Omental fat pad (tissue), 4 donors: ENCODE results near the gene ZNRF3. TPM values are rescaled to one million over a fixed set of nuclear protein-coding genes. Genes with fewer than 3 reads are reported as not detected.

Experiments
- ATAC-seq: fragments of 150-250 bp; one replicate; pipeline ENCODE4 v1.9.1; 2016; ENCODE audit warnings: mild to moderate bottlenecking, moderate library complexity; ENCODE audit not compliant: low FRiP score
- DNase-seq: peaks from one replicate; pipeline ENCODE4 v3.0.0-alpha.2; 2019; ENCODE audit warnings: low spot score
- total RNA-seq, 4 donors: library from RNA; depleted of rRNA; stranded (reverse); fragments of >200 nt; gene quantifications; one replicate each; pipeline ENCODE4 v1.1.0, GENCODE V29; 2016
- TF ChIP-seq, protein P1 (sequence below), 3 donors: fragments of 450-650 bp; IDR thresholded peaks; one replicate each; pipeline ENCODE4 v1.5.1; 2016 to 2017; ENCODE audit warnings: antibody characterized with exemption in 3 of 3, mild to moderate bottlenecking in 3 of 3, moderate library complexity in 2 of 3

The ZNRF3 gene
- total RNA-seq, 4 donors from 2014 or later = 7.7 to 14.4 (median 8.2) TPM

DNA sequence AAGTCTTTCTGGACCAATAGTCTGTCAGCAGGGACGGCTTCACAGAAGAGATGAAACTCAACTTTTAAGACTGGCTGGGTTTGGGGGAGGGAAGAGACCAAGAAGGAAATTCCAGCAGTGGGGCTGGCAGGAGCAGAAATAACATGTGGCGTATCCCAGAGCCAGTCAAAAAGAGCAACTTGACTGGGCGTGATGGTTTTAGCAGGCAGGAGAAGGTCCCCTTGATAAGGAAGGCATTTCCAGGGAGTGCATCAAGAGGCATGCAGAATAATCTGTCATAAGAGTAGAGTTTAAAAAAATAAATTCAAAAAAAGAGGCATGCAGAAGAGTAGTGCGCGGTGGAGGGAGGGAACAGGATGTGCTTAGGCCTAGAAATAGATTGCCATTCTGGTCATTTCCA is 125.8 kb downstream of the ZNRF3 start:
- TF ChIP-seq, protein P1, sequence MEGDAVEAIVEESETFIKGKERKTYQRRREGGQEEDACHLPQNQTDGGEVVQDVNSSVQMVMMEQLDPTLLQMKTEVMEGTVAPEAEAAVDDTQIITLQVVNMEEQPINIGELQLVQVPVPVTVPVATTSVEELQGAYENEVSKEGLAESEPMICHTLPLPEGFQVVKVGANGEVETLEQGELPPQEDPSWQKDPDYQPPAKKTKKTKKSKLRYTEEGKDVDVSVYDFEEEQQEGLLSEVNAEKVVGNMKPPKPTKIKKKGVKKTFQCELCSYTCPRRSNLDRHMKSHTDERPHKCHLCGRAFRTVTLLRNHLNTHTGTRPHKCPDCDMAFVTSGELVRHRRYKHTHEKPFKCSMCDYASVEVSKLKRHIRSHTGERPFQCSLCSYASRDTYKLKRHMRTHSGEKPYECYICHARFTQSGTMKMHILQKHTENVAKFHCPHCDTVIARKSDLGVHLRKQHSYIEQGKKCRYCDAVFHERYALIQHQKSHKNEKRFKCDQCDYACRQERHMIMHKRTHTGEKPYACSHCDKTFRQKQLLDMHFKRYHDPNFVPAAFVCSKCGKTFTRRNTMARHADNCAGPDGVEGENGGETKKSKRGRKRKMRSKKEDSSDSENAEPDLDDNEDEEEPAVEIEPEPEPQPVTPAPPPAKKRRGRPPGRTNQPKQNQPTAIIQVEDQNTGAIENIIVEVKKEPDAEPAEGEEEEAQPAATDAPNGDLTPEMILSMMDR (IDR thresholded peaks at IDR 0.05) = no peak

DNA sequence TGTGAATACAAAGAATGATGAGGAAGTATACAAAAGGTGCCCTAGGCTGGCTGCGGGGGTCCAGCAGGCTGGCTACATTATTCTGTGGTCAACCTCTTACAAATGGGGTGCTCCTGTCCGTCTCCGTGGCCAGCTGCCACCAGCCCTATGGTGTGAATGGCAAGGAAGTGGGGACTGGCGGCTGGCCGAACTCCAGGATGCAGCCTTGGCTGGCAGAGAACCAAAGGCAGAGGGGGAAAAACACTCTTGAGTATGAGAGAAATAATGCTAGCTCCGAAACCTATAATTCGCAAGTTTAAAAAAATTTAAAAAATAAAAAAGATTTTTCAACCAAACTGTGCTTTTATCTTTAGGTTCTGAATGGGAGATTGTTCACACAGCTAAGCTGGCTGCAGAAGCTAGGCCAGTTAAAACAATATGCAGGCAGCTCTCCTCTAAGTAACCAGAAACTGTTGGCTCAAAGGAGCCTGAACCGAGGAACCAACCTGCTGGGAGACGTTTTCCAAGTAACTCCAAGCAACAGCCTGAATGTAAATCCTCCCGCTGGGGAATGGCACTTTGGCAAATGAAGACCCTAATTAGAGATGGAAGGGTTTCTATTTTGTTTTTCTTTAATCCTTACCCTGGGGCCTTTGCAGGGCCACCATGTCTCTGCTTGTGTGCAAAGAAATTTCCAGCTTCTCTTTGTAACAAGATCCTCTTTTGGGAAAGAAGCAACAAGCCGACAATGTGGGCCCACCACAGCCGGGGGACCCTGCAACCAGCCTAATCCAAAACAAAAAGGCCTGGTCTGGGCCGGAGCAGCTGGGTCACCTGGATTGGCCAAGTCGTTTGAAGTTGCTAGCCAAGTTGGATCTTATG is 128.1 kb downstream of the ZNRF3 start:
- TF ChIP-seq, protein P1 (IDR thresholded peaks at IDR 0.05) = no peak
- DNase-seq = no peak
- no peak for ATAC-seq

More for the DNA sequence above, 125.8 kb downstream of the ZNRF3 start:
- DNase-seq (no peak), ATAC-seq (no peak)

DNA sequence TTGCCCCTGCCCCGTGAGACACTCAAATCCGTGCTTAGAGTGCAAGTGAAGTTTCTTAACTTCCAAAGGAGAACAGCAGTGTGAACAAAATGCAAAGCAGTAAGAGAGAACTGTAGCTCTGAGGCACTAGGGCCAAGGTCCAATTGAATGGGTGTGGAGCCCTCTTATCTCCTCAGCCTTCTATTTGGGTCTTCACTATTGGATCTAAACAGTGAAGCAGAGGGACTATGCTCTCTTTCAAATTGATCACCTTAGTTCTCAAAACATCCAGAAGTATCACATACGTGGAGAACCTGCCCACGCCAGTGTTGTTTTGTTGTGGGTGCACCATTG is 128.7 kb downstream of the ZNRF3 start:
- no peak for DNase-seq
- no peak for ATAC-seq
- TF ChIP-seq, protein P1 (IDR thresholded peaks at IDR 0.05) = no peak

DNA sequence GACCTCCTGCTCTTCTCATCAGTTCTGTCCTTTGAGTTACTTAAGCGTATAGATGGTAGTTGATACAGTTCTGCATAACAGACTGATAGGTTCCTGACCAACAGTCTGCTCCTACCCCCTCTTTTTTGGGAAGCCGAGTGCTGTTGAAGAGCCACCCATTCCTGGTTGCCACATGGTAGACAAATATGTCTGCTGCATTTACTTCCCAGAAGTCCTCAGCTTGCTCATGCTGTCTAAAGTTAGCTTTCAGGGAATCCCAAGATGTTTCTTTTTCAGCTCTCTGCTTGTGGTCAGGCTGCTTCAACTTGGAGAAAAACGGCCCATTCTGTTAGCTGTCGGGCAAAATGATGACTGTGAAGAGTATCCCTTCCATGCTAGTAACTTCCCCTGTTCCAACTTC is 129.6 kb downstream of the ZNRF3 start:
- DNase-seq (no peak), ATAC-seq (no peak)
- TF ChIP-seq, protein P1 (IDR thresholded peaks at IDR 0.05) = no peak

DNA sequence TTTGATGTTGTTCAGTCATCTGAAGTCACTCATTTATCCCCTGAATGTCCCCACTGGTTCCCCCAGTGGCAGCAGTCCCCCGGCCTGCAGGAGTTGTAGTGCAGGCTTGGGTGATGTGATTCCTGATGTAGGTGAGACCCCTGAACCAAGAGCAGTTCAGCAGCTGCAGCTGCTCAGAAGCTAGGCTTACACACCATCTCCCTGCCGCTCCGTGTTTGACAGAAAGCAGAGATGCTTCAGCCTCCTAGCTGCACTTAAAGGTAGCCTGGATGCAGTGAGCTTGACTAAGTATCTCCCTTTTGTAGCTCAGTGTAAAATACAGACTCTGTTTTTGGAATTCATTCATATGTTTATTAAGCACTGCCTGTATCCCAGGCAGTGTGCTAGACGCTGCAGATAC is 130.9 kb downstream of the ZNRF3 start:
- TF ChIP-seq, protein P1 (IDR thresholded peaks at IDR 0.05) = no peak
- DNase-seq (no peak), ATAC-seq (no peak)

DNA sequence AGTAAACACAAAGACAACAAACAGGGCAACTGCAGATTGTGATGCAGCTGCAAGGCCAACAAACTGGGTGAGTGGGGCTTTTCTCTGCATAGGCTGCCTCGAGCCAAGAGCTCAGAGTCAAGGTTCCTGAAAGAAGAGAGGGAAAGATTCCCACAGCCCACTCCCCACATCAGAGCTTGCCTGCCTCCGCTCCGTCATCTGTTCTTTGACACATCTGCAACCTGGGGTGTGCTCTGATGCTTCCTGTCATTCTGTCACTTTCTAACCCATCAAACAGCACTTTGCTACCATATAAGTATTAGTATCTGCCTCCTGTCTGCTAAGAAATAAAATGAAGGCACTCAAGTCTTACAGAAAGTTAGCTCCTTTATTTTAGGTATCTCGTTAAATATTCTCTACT is 131.4 kb downstream of the ZNRF3 start:
- TF ChIP-seq, protein P1 (IDR thresholded peaks at IDR 0.05) = no peak
- ATAC-seq (no peak), DNase-seq (no peak)
